Lower lobe of right lung (tissue), 2 donors: ENCODE results near the gene SH3RF1. TPM values are rescaled to one million over a fixed set of nuclear protein-coding genes. Genes with fewer than 3 reads are reported as not detected.

Experiments used
- ATAC-seq, 2 donors: fragments of 200-7000 bp; cut with Tn5 transposase; one replicate each; pipeline ENCODE4 v1.9.1; 2020 to 2022; ENCODE audit warnings: mild to moderate bottlenecking in 2 of 2, moderate library complexity in 2 of 2
- DNase-seq: peaks from one replicate; pipeline ENCODE4 v3.0.0-alpha.2; 2020
- H3K27ac ChIP-seq: fragments of 200-600 bp; one replicate; pipeline ENCODE4 v1.8.0; 2022
- H3K27me3 ChIP-seq: fragments of 200-600 bp; one replicate; pipeline ENCODE4 v1.8.0; 2022; ENCODE audit warnings: low read depth
- H3K36me3 ChIP-seq: fragments of 200-600 bp; one replicate; pipeline ENCODE4 v1.8.0; 2022; ENCODE audit warnings: mild to moderate bottlenecking
- H3K4me1 ChIP-seq: fragments of 200-600 bp; one replicate; pipeline ENCODE4 v1.8.0; 2022
- H3K4me3 ChIP-seq: fragments of 200-600 bp; one replicate; pipeline ENCODE4 v1.8.0; 2022; ENCODE audit warnings: mild to moderate bottlenecking
- H3K9me3 ChIP-seq: fragments of 200-600 bp; one replicate; pipeline ENCODE4 v1.8.0; 2022
- intact Hi-C: fragments of 100-400 bp; cut with DNase I; formaldehyde crosslinking; loops from one replicate; pipeline ENCODE4 v1.11.0; 2022
- total RNA-seq: library from RNA; stranded (reverse); fragmentation: NEBNext Ultra II Directional; extraction: Animal tissue kit (Norgen Biotek cat#: 25700); gene quantifications from one replicate; pipeline ENCODE4 v1.2.1, GENCODE V29; 2021
- TF ChIP-seq, protein P1 (sequence below): fragments of 200-600 bp; IDR thresholded peaks from one replicate; pipeline ENCODE4 v1.8.0; 2022; ENCODE audit warnings: antibody characterized with exemption, mild to moderate bottlenecking
- donor health status: DM: no; HTN: yes; CAD: no; lungs with severe emphysema.

SH3RF1 gene
- total RNA-seq, 1 donor from 2014 or later: 34.2 TPM

- Histone ChIP-seq H3K9me3 (no peaks in the 10 kb centered on the region), H3K4me3 (no peak overlapping the region), H3K4me1 (peaks cover 87% of the 10 kb centered on the region), H3K27ac (no peak overlapping the region), H3K36me3 (no peaks in the 10 kb centered on the region), H3K27me3 (no peaks in the 10 kb centered on the region)
- intact Hi-C loops: no loop called here
- TF ChIP-seq, protein P1, sequence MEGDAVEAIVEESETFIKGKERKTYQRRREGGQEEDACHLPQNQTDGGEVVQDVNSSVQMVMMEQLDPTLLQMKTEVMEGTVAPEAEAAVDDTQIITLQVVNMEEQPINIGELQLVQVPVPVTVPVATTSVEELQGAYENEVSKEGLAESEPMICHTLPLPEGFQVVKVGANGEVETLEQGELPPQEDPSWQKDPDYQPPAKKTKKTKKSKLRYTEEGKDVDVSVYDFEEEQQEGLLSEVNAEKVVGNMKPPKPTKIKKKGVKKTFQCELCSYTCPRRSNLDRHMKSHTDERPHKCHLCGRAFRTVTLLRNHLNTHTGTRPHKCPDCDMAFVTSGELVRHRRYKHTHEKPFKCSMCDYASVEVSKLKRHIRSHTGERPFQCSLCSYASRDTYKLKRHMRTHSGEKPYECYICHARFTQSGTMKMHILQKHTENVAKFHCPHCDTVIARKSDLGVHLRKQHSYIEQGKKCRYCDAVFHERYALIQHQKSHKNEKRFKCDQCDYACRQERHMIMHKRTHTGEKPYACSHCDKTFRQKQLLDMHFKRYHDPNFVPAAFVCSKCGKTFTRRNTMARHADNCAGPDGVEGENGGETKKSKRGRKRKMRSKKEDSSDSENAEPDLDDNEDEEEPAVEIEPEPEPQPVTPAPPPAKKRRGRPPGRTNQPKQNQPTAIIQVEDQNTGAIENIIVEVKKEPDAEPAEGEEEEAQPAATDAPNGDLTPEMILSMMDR: no peak
- DNase-seq: no peak
- no peak for ATAC-seq
These were observed 17.6 kb downstream of the SH3RF1 start for GRCh38 chr4:169253113-169253671.

GRCh38 chr4:169252339-169253112, 18.2 kb downstream of the SH3RF1 start:
- DNase-seq: no peak
- TF ChIP-seq, protein P1: no peak
- H3K4me1 ChIP-seq: peaks cover 80% of the 10 kb centered on the region
- intact Hi-C loops: no loop called here
- no peak for ATAC-seq
- H3K9me3 ChIP-seq: no peaks in the 10 kb centered on the region
- no peak overlapping the region for H3K27ac ChIP-seq
- H3K36me3 ChIP-seq: no peaks in the 10 kb centered on the region
- no peaks in the 10 kb centered on the region for H3K27me3 ChIP-seq
- no peak overlapping the region for H3K4me3 ChIP-seq

DNA sequence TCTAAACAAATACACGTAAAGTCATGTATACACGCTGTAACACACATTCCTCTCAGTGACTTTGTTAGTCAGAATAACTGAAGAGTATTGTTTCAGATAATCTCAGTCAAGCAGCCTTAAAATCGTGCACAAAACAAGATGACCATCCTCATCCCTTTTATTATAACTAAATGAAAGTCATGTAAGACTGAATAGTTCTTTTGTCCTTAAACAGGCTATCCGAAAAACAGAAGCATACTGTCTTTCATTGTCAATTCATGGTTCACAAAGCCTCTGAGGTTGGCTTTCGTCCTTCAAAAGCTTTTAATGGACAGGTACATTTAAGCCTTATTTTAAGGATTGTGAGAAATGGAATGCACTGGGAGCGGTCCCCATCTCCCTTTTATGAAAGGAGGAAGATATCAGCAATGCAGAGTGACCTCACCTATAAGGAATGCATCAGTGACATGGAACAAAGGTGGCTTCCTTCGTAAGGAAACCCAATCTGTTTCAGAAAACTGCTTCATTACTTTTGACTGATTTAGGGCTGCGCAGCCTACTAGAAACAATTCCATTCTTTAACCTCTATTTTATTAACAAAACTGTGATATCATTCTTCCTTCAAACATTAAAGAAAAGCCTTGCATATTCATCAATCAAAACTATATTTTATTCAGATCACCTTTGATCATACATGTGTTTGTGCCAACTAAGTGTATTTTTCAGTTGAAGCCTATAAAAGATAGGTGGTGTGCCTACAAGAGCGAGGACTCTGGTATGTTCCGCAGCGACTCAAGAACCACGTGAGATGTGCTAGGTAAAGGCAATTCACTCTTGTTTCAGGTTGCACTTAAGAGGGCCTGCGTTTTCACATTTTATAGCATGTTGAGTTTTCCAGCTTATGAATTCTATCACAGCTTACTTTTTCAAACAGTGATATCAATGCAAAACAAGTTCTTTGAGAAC, 19.2 kb downstream of the SH3RF1 start:
- DNase-seq (no peak), ATAC-seq (no peak)
- Histone ChIP-seq H3K27ac (peak overlapping the region; percentile 19), H3K36me3 (no peaks in the 10 kb centered on the region), H3K4me1 (peaks cover 79% of the 10 kb centered on the region), H3K9me3 (no peaks in the 10 kb centered on the region), H3K4me3 (no peak overlapping the region), H3K27me3 (no peaks in the 10 kb centered on the region)
- intact Hi-C loops: no loop called here
- TF ChIP-seq, protein P1: no peak

- intact Hi-C loops: no loop called here
- no peak overlapping the region for H3K27ac ChIP-seq
- no peak for ATAC-seq
These were observed 20.0 kb downstream of the SH3RF1 start for GRCh38 chr4:169250796-169251195.

DNA sequence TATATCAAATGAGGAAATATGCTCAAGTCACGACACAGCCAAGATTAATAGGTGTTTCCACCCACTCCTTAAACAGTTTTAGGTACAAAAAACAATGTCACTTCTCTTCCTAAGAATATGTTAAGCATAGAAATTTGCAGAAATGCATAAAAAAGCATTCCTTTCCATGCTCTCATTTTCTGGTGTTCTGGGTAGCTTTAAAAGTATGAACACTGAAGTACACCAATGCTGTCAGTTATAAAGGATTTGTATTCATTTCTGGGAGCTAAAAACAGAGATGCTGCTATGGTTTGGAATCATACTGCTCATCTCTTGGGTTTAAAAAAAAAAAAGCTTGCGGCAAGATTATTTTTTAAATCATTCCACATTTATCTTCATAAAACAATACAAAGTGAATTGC, 20.8 kb downstream of the SH3RF1 start:
- TF ChIP-seq, protein P1: no peak
- Histone ChIP-seq H3K27me3 (no peaks in the 10 kb centered on the region), H3K27ac (no peak overlapping the region), H3K36me3 (no peaks in the 10 kb centered on the region), H3K4me3 (no peak overlapping the region), H3K4me1 (peaks cover 70% of the 10 kb centered on the region), H3K9me3 (no peaks in the 10 kb centered on the region)
- intact Hi-C loops: no loop called here
- ATAC-seq (no peak), DNase-seq (no peak)

More at GRCh38 chr4:169250796-169251195, 20.0 kb downstream of the SH3RF1 start:
- Histone ChIP-seq H3K4me1 (peaks cover 76% of the 10 kb centered on the region), H3K4me3 (no peak overlapping the region), H3K9me3 (no peaks in the 10 kb centered on the region), H3K27me3 (no peaks in the 10 kb centered on the region), H3K36me3 (no peaks in the 10 kb centered on the region)
- no peak for DNase-seq
- TF ChIP-seq, protein P1: no peak
